Measurements from ENCODE around the gene GAS7.

DNA sequence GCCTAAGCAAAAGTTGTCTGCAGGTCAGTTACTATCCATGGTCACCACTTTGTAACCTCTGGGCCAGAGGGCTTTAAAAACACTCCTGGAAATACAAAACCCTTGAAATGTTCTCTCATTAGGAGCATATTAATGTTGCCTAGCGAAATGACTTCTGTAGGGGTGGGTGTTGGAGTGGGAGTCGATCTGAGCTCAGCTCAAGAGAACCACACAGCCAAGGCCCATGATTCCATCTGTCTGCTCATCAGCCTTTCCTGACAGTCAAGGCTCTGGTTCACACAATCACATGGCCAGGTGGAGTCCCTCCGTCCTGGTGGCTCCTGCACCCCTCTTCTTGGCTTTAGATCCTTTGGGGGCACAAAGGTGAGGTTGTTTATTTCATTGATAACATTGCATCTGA lies 320.1 kb downstream of the GAS7 start:
- TF ChIP-seq, protein P1, sequence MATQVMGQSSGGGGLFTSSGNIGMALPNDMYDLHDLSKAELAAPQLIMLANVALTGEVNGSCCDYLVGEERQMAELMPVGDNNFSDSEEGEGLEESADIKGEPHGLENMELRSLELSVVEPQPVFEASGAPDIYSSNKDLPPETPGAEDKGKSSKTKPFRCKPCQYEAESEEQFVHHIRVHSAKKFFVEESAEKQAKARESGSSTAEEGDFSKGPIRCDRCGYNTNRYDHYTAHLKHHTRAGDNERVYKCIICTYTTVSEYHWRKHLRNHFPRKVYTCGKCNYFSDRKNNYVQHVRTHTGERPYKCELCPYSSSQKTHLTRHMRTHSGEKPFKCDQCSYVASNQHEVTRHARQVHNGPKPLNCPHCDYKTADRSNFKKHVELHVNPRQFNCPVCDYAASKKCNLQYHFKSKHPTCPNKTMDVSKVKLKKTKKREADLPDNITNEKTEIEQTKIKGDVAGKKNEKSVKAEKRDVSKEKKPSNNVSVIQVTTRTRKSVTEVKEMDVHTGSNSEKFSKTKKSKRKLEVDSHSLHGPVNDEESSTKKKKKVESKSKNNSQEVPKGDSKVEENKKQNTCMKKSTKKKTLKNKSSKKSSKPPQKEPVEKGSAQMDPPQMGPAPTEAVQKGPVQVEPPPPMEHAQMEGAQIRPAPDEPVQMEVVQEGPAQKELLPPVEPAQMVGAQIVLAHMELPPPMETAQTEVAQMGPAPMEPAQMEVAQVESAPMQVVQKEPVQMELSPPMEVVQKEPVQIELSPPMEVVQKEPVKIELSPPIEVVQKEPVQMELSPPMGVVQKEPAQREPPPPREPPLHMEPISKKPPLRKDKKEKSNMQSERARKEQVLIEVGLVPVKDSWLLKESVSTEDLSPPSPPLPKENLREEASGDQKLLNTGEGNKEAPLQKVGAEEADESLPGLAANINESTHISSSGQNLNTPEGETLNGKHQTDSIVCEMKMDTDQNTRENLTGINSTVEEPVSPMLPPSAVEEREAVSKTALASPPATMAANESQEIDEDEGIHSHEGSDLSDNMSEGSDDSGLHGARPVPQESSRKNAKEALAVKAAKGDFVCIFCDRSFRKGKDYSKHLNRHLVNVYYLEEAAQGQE (IDR thresholded peaks at IDR 0.05; ENCODE audit: insufficient replicate concordance, low read depth), result no peak
- TF ChIP-seq POLR2AphosphoS5 (IDR thresholded peaks at IDR 0.05; ENCODE audit: low read depth), result no peak
- TF ChIP-seq, protein P2, sequence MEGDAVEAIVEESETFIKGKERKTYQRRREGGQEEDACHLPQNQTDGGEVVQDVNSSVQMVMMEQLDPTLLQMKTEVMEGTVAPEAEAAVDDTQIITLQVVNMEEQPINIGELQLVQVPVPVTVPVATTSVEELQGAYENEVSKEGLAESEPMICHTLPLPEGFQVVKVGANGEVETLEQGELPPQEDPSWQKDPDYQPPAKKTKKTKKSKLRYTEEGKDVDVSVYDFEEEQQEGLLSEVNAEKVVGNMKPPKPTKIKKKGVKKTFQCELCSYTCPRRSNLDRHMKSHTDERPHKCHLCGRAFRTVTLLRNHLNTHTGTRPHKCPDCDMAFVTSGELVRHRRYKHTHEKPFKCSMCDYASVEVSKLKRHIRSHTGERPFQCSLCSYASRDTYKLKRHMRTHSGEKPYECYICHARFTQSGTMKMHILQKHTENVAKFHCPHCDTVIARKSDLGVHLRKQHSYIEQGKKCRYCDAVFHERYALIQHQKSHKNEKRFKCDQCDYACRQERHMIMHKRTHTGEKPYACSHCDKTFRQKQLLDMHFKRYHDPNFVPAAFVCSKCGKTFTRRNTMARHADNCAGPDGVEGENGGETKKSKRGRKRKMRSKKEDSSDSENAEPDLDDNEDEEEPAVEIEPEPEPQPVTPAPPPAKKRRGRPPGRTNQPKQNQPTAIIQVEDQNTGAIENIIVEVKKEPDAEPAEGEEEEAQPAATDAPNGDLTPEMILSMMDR (IDR thresholded peaks at IDR 0.05; ENCODE audit: insufficient read depth, low read length), result no peak
- TF ChIP-seq SPI1 (IDR thresholded peaks at IDR 0.05; ENCODE audit: borderline replicate concordance, low read depth), result no peak
